SK-N-SH treated with all-trans-retinoic acid at 6 μM for 48 hours (cell line): ENCODE results near the gene RIOX2.

Source experiments
- ARNTL ChIP-seq: fragments of 450-650 bp; formaldehyde crosslinking; IDR thresholded peaks from 2 replicates; pipeline ENCODE4 v1.5.0; 2020; ENCODE audit warnings: low read depth, mild to moderate bottlenecking, moderate library complexity, borderline replicate concordance
- CSDC2 ChIP-seq: fragments of 250-450 bp; sonication (Bioruptor Pico); IDR thresholded peaks from 2 replicates; pipeline ENCODE4 v1.5.0; 2020; ENCODE audit warnings: mild to moderate bottlenecking, moderate library complexity
- TCF4 ChIP-seq: fragments of 250-450 bp; sonication (Bioruptor Pico); IDR thresholded peaks from 2 replicates; pipeline ENCODE4 v1.8.0; 2021; ENCODE audit warnings: mild to moderate bottlenecking, moderate library complexity, borderline replicate concordance
- TOX ChIP-seq: fragments of 250-450 bp; sonication (Bioruptor Pico); IDR thresholded peaks from 2 replicates; pipeline ENCODE4 v1.8.0; 2021; ENCODE audit warnings: mild to moderate bottlenecking, moderate library complexity, borderline replicate concordance
- TF ChIP-seq, protein P1 (sequence below): fragments of 250-450 bp; sonication (Bioruptor Pico); IDR thresholded peaks from 2 replicates; pipeline ENCODE4 v1.5.0; 2020; ENCODE audit warnings: mild to moderate bottlenecking, moderate library complexity
- TF ChIP-seq, protein P2 (sequence below): fragments of 250-450 bp; sonication (Bioruptor Pico); IDR thresholded peaks from 2 replicates; pipeline ENCODE4 v1.8.0; 2020; ENCODE audit warnings: mild to moderate bottlenecking, moderate library complexity, borderline replicate concordance
- TF ChIP-seq, protein P3 (sequence below): fragments of 250-450 bp; sonication (Bioruptor Pico); IDR thresholded peaks from 2 replicates; pipeline ENCODE4 v1.5.1; 2021; ENCODE audit warnings: mild to moderate bottlenecking, moderate library complexity
- TF ChIP-seq, protein P4 (sequence below): fragments of 250-450 bp; sonication (Bioruptor Pico); IDR thresholded peaks from 2 replicates; pipeline ENCODE4 v1.5.1; 2020; ENCODE audit warnings: low read depth, mild to moderate bottlenecking, moderate library complexity

DNA sequence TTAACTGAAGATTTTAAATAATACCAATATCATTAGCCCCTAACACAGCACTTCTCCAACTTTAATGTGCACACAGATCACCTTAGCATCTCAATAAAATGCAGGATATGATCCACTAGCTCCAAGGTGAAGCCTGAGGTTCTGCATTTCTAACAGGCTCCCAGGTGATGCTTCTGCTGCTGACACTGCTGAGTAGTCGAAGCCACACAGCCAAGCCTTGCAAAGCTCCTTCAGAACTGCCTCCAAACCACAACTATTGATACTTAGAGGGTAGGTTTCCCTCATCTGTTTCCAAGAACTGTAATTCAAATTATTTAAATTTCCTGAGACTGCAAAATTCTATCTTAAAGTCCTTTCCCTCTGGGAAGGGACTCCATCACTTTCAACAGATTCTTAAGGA lies 3.9 kb downstream of the RIOX2 start:
- TF ChIP-seq, protein P1, sequence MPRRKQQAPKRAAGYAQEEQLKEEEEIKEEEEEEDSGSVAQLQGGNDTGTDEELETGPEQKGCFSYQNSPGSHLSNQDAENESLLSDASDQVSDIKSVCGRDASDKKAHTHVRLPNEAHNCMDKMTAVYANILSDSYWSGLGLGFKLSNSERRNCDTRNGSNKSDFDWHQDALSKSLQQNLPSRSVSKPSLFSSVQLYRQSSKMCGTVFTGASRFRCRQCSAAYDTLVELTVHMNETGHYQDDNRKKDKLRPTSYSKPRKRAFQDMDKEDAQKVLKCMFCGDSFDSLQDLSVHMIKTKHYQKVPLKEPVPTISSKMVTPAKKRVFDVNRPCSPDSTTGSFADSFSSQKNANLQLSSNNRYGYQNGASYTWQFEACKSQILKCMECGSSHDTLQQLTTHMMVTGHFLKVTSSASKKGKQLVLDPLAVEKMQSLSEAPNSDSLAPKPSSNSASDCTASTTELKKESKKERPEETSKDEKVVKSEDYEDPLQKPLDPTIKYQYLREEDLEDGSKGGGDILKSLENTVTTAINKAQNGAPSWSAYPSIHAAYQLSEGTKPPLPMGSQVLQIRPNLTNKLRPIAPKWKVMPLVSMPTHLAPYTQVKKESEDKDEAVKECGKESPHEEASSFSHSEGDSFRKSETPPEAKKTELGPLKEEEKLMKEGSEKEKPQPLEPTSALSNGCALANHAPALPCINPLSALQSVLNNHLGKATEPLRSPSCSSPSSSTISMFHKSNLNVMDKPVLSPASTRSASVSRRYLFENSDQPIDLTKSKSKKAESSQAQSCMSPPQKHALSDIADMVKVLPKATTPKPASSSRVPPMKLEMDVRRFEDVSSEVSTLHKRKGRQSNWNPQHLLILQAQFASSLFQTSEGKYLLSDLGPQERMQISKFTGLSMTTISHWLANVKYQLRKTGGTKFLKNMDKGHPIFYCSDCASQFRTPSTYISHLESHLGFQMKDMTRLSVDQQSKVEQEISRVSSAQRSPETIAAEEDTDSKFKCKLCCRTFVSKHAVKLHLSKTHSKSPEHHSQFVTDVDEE (CRISPR knock-in tag), result no peak
- no peak for TF ChIP-seq TCF4 (CRISPR knock-in tag)
- TF ChIP-seq, protein P2, sequence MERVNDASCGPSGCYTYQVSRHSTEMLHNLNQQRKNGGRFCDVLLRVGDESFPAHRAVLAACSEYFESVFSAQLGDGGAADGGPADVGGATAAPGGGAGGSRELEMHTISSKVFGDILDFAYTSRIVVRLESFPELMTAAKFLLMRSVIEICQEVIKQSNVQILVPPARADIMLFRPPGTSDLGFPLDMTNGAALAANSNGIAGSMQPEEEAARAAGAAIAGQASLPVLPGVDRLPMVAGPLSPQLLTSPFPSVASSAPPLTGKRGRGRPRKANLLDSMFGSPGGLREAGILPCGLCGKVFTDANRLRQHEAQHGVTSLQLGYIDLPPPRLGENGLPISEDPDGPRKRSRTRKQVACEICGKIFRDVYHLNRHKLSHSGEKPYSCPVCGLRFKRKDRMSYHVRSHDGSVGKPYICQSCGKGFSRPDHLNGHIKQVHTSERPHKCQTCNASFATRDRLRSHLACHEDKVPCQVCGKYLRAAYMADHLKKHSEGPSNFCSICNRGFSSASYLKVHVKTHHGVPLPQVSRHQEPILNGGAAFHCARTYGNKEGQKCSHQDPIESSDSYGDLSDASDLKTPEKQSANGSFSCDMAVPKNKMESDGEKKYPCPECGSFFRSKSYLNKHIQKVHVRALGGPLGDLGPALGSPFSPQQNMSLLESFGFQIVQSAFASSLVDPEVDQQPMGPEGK, result no peak
- no peak for TF ChIP-seq TOX (CRISPR knock-in tag)
- TF ChIP-seq ARNTL (CRISPR knock-in tag), result no peak
- TF ChIP-seq, protein P3, sequence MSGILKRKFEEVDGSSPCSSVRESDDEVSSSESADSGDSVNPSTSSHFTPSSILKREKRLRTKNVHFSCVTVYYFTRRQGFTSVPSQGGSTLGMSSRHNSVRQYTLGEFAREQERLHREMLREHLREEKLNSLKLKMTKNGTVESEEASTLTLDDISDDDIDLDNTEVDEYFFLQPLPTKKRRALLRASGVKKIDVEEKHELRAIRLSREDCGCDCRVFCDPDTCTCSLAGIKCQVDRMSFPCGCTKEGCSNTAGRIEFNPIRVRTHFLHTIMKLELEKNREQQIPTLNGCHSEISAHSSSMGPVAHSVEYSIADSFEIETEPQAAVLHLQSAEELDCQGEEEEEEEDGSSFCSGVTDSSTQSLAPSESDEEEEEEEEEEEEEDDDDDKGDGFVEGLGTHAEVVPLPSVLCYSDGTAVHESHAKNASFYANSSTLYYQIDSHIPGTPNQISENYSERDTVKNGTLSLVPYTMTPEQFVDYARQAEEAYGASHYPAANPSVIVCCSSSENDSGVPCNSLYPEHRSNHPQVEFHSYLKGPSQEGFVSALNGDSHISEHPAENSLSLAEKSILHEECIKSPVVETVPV (CRISPR knock-in tag), result no peak
- TF ChIP-seq CSDC2, result no peak
- TF ChIP-seq, protein P4, sequence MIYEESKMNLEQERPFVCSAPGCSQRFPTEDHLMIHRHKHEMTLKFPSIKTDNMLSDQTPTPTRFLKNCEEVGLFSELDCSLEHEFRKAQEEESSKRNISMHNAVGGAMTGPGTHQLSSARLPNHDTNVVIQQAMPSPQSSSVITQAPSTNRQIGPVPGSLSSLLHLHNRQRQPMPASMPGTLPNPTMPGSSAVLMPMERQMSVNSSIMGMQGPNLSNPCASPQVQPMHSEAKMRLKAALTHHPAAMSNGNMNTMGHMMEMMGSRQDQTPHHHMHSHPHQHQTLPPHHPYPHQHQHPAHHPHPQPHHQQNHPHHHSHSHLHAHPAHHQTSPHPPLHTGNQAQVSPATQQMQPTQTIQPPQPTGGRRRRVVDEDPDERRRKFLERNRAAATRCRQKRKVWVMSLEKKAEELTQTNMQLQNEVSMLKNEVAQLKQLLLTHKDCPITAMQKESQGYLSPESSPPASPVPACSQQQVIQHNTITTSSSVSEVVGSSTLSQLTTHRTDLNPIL (CRISPR knock-in tag), result no peak
